Nephron (organoid): ENCODE data around the gene NFYC.

Source experiments
- H3K27ac Mint-ChIP-seq, 3 experiments: 2 replicates each; pipeline ENCODE4 v1.8.0; 2020; ENCODE audit warnings: mixed read lengths in 3 of 3, mild to moderate bottlenecking in 2 of 3, moderate library complexity in 1 of 3
- H3K27me3 Mint-ChIP-seq: 2 replicates; pipeline ENCODE4 v1.8.0; 2021; ENCODE audit warnings: low read depth, mild to moderate bottlenecking, moderate library complexity, mixed read lengths
- H3K36me3 Mint-ChIP-seq: 2 replicates; pipeline ENCODE4 v1.8.0; 2020; ENCODE audit warnings: low read depth, mixed read lengths
- H3K4me1 Mint-ChIP-seq: 2 replicates; pipeline ENCODE4 v1.8.0; 2020; ENCODE audit warnings: mixed read lengths
- H3K4me3 Mint-ChIP-seq, 3 experiments: 2 replicates each; pipeline ENCODE4 v1.8.0; 2020; ENCODE audit warnings: mild to moderate bottlenecking in 3 of 3, mixed read lengths in 3 of 3, moderate library complexity in 2 of 3
- H3K9me3 Mint-ChIP-seq: 2 replicates; pipeline ENCODE4 v1.8.0; 2020; ENCODE audit warnings: mixed read lengths
- CTCF ChIP-seq, 3 experiments: fragments of 200-600 bp; sonication (generic); IDR thresholded peaks; one replicate each; pipeline ENCODE4 v1.5.0; 2021; ENCODE audit warnings: antibody characterized with exemption in 3 of 3; ENCODE audit not compliant: unreplicated experiment in 3 of 3

The NFYC gene

GRCh38 chr1:40740997-40741736, 49.7 kb downstream of the NFYC start:
- Mint-ChIP-seq H3K9me3 (no peaks in the 10 kb centered on the region), H3K27ac (peak overlapping the region in 2 of 3 experiments; percentile 10 to 86), H3K27me3 (no peaks in the 10 kb centered on the region), H3K4me1 (peaks cover 31% of the 10 kb centered on the region), H3K36me3 (peaks cover 61% of the 10 kb centered on the region), H3K4me3 (no peak overlapping the region)
- TF ChIP-seq CTCF (IDR thresholded peaks at IDR 0.05; ENCODE audit: unreplicated experiment in 3 of 3): no peak

DNA sequence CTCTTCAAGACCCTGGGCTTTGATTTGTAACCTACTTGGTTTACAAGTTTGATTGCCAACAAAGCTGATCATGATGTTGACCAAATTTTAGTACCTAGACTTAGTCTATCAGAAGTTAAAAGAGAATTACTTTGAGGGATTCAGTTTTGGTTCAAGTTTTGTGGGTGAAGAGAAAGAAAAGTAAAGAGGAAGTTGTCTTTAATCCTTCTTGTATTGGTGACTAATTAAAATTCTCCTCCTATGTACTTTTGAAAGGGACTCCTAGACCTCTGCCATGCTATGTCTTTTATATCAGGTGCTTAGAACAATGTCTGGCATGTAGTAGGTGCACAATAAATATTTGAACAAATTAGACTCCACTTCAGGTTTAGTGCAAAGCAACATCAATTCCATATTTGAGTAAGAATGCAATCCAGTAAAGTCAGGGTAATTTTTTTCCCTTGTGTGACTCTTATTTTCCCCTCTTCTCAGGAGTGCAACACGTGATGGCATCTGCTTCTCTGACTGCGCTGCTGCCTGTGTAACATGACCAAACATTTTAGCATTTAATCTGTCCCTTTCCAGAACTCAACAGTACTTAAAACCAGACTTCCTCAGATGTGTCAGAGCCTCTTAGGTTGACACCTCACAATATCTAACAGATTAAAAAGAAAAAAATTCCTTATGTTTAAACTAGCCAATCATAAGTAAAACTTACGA, 51.0 kb downstream of the NFYC start:
- no peak for TF ChIP-seq CTCF (IDR thresholded peaks at IDR 0.05; ENCODE audit: unreplicated experiment in 3 of 3)
- Mint-ChIP-seq H3K27ac (no peak overlapping the region), H3K4me3 (no peak overlapping the region), H3K27me3 (no peaks in the 10 kb centered on the region), H3K4me1 (peaks cover 41% of the 10 kb centered on the region), H3K9me3 (no peaks in the 10 kb centered on the region), H3K36me3 (peaks cover 75% of the 10 kb centered on the region)

- peaks cover 80% of the 10 kb centered on the region for H3K36me3 Mint-ChIP-seq
- no peaks in the 10 kb centered on the region for H3K9me3 Mint-ChIP-seq
- no peak overlapping the region for H3K4me3 Mint-ChIP-seq
- H3K4me1 Mint-ChIP-seq: peaks cover 41% of the 10 kb centered on the region
- no peaks in the 10 kb centered on the region for H3K27me3 Mint-ChIP-seq
- TF ChIP-seq CTCF (IDR thresholded peaks at IDR 0.05; ENCODE audit: unreplicated experiment in 3 of 3): no peak
- H3K27ac Mint-ChIP-seq: no peak overlapping the region
Observed at GRCh38 chr1:40743452-40743851, 51.9 kb downstream of the NFYC start.

DNA sequence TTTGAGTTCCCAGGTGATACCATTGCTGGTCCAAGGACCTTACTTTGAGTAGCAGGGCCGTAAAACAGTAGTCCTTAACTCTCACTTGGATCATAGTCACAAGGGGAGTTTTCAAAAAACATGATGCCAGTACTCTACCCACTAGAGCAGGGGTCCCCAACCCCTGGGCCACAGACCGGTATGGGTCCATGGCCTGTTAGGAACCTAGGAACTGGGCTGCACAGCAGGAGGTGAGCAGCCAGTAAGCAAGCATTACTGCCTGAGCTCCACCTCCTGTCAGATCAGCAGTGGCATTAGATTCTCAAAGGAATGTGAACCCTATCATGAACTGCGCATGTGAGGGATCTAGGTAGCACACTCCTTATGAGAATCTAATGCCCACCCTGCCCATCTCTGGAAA, 52.4 kb downstream of the NFYC start:
- no peak for TF ChIP-seq CTCF (IDR thresholded peaks at IDR 0.05; ENCODE audit: unreplicated experiment in 3 of 3)
- H3K9me3 Mint-ChIP-seq: no peaks in the 10 kb centered on the region
- no peaks in the 10 kb centered on the region for H3K27me3 Mint-ChIP-seq
- H3K4me3 Mint-ChIP-seq: no peak overlapping the region
- H3K4me1 Mint-ChIP-seq: peaks cover 41% of the 10 kb centered on the region
- H3K36me3 Mint-ChIP-seq: peaks cover 80% of the 10 kb centered on the region
- no peak overlapping the region for H3K27ac Mint-ChIP-seq

DNA sequence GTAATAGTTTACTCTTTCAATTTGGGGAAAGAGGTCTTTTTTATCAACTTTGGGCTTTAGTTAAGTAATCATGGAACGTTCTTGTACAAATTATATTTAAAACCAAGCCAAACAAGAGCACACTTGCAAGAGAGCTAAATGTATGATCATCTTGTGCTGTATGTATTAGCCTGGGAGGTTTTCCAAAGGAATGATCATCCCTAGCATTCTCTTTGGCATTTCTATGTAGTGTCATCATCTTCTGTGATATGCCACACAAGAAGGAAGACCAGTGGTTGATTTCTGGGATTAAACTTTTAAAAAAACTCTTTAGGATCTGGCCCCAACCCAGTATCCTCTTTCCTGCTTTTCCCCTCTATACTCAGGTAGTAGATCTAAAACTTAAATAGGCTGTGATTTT, 53.7 kb downstream of the NFYC start:
- no peak for TF ChIP-seq CTCF (IDR thresholded peaks at IDR 0.05; ENCODE audit: unreplicated experiment in 3 of 3)
- Mint-ChIP-seq H3K4me1 (peaks cover 35% of the 10 kb centered on the region), H3K27ac (no peak overlapping the region), H3K27me3 (no peaks in the 10 kb centered on the region), H3K36me3 (peaks cover 78% of the 10 kb centered on the region), H3K9me3 (no peaks in the 10 kb centered on the region), H3K4me3 (no peak overlapping the region)
